Stimulated activated CD8-positive, alpha-beta memory T cell treated with anti-CD3 and anti-CD28 coated beads, Interleukin-7, amount 100 ng/mL, for 4 hours (primary cell): ENCODE results near the gene SYPL1.
A peak's percentile ranks its signal among the peaks of the same experiment; 100 is the strongest.

Source experiments
- DNase-seq, 2 donors: peaks; one replicate each; pipeline ENCODE4 v3.0.0-alpha.2; 2020; ENCODE audit warnings: low read depth in 2 of 2

The SYPL1 gene

GRCh38 chr7:106094780-106095179 is 17.3 kb downstream of the SYPL1 start:
- DNase-seq = no peak

- DNase-seq = no peak
These were observed 19.9 kb downstream of the SYPL1 start for GRCh38 chr7:106092204-106092603.

GRCh38 chr7:106089647-106090046 is 22.5 kb downstream of the SYPL1 start:
- DNase-seq = no peak

- no peak for DNase-seq
These were observed 24.1 kb downstream of the SYPL1 start for GRCh38 chr7:106088014-106088413.

- no peak for DNase-seq
These were observed 26.1 kb downstream of the SYPL1 start for GRCh38 chr7:106086062-106086461.

GRCh38 chr7:106085015-106085414 is 27.1 kb downstream of the SYPL1 start:
- no peak for DNase-seq

GRCh38 chr7:106083717-106084116 is 28.4 kb downstream of the SYPL1 start:
- no peak for DNase-seq

GRCh38 chr7:106082087-106082854 is 29.8 kb downstream of the SYPL1 start:
- no peak for DNase-seq

GRCh38 chr7:106080300-106080987 is 31.7 kb downstream of the SYPL1 start:
- no peak for DNase-seq

- DNase-seq = no peak
These were observed 35.6 kb downstream of the SYPL1 start for GRCh38 chr7:106076537-106076936.

- DNase-seq = no peak
These were observed 36.2 kb downstream of the SYPL1 start for GRCh38 chr7:106075937-106076336.

GRCh38 chr7:106074257-106074656 is 37.9 kb downstream of the SYPL1 start:
- DNase-seq = no peak

- DNase-seq = no peak
These were observed 38.4 kb downstream of the SYPL1 start for GRCh38 chr7:106073701-106074100.

- no peak for DNase-seq
These were observed 39.4 kb downstream of the SYPL1 start for GRCh38 chr7:106072715-106073091.

- DNase-seq = no peak
These were observed 40.0 kb downstream of the SYPL1 start for GRCh38 chr7:106071999-106072714.

GRCh38 chr7:106071356-106071998 is 40.6 kb downstream of the SYPL1 start:
- DNase-seq = peak in 1 of 2 donors; percentile 7

- DNase-seq = no peak
These were observed 41.4 kb downstream of the SYPL1 start for GRCh38 chr7:106070567-106071254.

GRCh38 chr7:106070201-106070551 is 41.9 kb downstream of the SYPL1 start:
- DNase-seq = no peak

GRCh38 chr7:106069471-106070200 is 42.5 kb downstream of the SYPL1 start:
- no peak for DNase-seq

- no peak for DNase-seq
These were observed 43.1 kb downstream of the SYPL1 start for GRCh38 chr7:106068986-106069385.

- DNase-seq = no peak
These were observed 43.6 kb downstream of the SYPL1 start for GRCh38 chr7:106068538-106068961.
